Activated CD4-positive, CD25-positive, alpha-beta regulatory T cell (primary cell): ENCODE data around the gene DSE.
"Not testable (repeated sequence)": the region's sequence is repeated elsewhere in the genome, so short reads cannot be mapped to it uniquely, and the experiment has no call there.

Experiments used
- DNase-seq, 4 experiments: peaks; one replicate each; lab custom pipeline; 2025; lab: John Stamatoyannopoulos, UW

Gene DSE

DNA sequence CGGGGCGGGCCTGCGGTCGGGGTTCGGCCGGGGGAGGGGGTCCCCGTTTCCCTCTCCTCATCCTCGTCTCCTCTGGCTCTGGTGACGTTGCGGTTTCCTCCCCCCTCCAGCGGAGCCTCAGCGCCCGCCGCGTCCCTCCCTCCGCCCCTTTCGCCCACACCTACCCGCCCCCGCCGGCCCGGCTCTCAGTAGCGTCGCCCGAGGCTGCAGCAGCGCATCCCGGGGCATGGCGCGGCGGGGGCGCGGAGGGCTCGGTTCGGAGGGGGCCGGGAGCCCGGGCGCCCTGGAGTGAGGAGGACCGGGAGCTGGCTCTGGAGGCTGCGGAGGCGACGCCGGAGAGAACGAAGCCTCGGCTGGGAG lies at the start of gene DSE:
TSS of gene DSE (plus strand) at position 188 of the 360 bp plus-strand sequence. CDS start 28,304 bp downstream, outside the sequence.
- DNase-seq, result peak in 3 of 4 experiments; percentile 11 to 24 (median 21)

DNA sequence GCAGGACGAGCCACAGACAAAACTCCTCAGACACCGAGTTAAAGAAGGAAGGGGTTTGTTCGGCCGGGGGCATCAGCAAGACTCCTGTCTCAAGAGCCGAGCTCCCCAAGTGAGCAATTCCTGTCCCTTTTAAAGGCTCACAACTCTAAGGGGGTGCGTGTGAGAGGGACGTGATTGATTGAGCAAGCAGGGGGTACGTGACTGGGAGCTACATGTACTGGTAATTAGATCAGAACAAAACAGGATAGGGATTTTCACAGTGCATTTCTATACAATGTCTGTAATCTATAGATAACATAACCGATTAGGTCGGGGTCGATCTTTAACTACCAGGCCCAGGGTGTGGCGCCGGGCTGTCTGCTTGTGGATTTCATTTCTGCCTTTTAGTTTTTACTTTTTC lies 48.8 kb upstream of the DSE start:
- DNase-seq, result not testable (repeated sequence)

DNA sequence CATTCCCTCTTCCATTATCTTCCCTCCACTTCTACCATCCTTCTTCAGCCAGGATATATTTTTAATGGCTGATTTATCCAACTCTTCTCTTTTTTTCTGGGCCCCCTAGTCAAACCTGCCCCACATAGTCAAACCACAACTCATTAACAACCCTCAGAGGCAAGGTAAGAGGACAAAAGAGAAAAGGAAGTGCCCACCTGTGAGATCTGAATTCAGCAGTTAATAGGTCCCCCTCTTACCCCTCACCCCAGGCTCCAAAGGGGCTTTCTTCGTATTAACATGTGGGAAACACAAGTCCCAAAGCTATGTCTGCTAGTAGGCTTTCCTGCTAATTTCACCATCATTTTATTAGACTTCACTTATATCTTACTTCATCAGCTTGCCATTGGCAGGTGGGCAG lies 46.9 kb upstream of the DSE start:
- no peak for DNase-seq

- DNase-seq, result not testable (repeated sequence)
Observed at GRCh38 chr6:116325634-116326132, 45.1 kb upstream of the DSE start.

GRCh38 chr6:116326181-116326671 lies 44.5 kb upstream of the DSE start:
- no peak for DNase-seq

- DNase-seq, result no peak
Observed at GRCh38 chr6:116326996-116327395, 43.8 kb upstream of the DSE start.

DNA sequence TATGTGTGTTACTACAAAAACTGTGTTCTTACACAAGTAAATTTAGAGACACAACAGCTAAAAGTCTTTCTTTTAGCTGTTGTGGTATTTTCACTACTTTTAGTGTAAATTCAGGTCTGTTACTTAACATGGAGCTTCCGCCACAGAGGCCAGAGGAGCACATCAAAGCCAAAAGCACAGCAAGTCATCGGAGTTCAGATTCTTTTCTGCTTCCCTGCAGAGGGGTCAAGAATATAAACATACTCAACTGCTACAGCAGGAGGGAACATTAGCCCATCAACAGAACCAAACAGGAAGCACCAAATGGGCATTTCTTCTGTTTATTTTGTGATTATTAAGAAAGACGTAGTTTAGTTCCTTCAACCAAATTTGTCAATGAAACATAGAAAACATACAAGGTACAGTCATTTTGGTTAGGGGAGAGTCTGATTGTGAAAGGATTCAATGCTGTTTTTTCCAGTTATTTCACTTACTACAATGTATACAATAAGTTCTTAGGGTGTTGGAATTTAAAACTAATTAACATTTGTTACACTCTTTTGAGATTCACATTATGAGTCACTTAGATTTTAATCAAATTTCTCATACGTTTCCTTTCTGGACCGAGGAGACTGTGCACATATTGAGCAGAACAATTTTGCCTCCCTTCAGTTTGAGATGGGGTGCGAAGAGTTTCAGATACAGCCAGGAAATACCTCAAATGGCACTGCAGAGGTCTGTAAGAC lies 42.8 kb upstream of the DSE start:
- no peak for DNase-seq

DNA sequence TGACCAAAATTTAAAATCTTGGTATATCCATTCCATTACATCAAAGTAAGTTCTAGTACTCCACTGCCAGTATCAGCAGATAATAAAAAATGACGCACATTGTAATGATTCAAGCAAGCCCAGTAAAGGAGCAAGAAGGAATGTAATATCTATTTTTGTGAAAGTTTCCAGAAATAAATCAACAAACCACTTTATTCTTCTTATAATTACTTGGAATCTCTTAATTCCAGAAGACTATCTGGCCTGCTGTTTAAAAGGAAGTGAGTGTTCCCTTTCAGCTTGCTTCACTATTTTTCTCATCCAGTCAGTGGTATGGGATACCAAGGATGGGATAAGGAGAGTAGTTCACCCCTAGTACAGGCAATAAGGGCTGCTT lies 42.2 kb upstream of the DSE start:
- no peak for DNase-seq

DNA sequence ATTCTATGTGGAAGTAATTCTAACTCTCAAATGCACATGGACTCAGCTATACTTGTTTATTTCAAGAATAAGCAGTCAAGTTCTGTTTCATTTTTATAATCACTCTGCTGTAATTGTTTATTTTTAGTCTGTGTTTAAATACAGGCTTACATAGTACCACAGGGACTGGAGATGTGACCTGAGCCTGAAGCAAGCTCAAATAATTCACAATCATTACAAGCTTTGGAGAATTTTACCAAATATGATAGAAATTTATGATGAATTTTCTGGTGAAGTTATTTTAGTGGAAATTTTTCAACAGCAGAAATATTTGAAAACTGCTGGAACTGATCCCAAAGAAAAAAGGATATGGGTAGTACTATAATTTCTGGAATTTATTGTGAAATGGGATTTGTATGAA lies 41.6 kb upstream of the DSE start:
- no peak for DNase-seq

- DNase-seq, result no peak
Observed at GRCh38 chr6:116330511-116330910, 40.2 kb upstream of the DSE start.

- DNase-seq, result no peak
Observed at GRCh38 chr6:116332096-116332495, 38.7 kb upstream of the DSE start.

- DNase-seq, result not testable (repeated sequence)
Observed at GRCh38 chr6:116334638-116335409, 35.9 kb upstream of the DSE start.

GRCh38 chr6:116335612-116336215 lies 35.0 kb upstream of the DSE start:
- no peak for DNase-seq

DNA sequence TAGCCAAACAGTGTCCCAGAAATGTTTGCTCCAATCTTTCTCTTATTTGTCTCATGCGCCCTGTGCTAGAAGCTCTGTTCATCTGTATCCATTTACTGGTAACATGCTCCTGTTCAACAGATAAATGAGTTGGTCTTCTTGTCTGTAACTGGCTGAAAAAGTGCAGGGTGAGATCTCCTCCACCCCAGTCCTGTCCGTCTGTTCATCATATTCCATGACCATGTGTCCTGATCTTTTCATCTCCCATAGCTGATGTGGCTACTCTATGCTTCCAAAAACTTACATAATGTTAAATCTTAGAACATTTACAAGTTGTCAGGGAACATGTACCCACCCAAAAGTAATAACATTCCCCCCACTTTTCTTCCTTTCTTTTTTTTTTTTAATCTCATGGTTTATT lies 31.8 kb upstream of the DSE start:
- no peak for DNase-seq

- DNase-seq, result not testable (repeated sequence)
Observed at GRCh38 chr6:116340625-116341024, 30.1 kb upstream of the DSE start.

DNA sequence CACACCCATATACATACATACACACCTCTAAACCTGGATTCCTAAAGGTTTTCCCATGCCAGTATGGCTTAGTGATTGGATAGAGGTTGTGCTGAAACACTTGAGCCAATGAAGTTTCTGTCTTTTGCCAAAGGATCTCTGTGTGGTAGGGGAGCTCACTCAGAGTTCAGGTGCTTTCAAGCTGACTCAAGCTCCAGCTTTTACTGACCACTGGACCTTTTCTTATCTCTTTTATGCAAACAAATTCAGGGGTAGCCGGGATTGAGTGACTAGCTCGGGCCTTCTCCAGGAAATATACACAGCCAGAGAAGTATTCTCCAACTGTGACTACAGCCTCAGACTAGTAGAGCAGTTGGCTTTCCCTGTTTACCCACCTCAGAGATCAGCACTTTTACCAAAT lies 21.5 kb upstream of the DSE start:
- no peak for DNase-seq

DNA sequence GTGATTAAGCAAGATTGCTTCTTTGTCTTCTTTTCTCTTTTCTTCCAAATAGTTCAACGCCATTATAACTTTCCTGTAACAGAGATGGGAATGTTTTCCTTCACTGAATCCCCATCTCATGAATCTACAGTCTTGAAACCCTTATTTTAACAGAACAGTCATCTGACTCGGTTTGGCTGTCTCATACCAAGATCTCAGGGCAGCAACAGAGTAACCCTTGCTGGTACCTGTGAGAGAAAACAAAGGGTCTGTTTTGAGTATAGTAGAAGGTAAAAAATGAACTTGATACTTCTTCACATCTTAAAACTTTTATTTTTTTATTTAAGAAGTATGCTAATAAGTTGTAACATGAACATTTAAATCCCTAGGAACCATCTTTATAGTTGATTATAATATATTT lies 19.6 kb upstream of the DSE start:
- DNase-seq, result no peak

GRCh38 chr6:116352515-116353471 lies 18.0 kb upstream of the DSE start:
- no peak for DNase-seq

- DNase-seq, result no peak
Observed at GRCh38 chr6:116354236-116354635, 16.5 kb upstream of the DSE start.

DNA sequence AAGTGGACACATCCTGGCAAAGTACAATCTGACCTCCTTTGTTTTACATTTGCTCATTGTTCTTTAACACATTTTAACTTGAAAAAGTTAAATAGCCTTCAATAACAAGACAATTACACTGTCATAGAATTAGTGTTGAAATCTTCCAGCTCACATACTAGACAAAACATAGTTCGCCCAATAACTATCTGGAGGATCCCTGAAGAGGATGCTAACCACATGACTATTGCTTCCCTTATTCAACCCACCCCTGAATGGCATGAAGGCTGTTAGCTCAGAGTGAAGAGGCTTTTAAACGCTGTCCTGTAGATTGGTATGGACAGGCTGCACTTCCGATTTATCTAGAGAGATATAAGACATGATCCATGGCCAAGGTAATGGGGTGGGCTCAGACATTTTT lies 15.0 kb upstream of the DSE start:
- no peak for DNase-seq

DNA sequence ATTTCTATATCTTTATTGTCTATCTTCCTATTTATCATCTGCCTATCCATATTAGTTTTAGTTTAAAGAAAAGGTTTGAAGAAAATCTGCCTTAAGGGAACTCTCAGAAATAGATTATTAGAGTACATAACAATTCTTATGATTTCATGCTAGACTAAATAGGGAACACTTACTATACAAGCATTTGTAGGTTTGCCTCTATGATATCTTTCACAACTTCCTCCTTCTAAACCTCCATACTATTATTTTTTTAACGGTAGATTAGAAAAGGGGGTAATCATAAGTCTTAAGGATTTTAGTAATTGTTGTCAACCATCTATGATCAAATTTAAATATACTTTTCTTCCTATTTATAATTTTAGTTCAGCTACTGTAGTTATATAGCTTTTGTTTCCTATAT lies 11.6 kb upstream of the DSE start:
- DNase-seq, result no peak

DNA sequence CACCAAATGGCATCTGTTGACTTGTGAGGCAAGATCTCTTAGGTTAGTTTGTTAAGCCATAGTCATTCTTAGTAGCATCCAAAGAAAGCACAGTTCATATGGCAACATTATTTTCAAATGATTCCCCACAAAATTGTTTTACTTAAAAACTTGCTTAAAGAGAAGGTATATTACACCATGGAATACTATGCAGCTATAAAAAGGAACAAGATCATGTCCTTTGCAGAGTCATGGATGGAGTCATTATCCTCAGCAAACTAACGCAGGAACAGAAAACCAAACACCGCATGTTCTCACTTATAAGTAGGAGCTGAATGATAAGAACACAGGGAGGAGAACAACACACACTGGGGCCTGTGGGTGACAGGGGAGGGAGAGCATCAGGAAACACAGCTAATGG lies 10.9 kb upstream of the DSE start:
- DNase-seq, result no peak
